Prostate gland (tissue), 2 donors: ENCODE measurements around the gene POFUT2. TPM values are rescaled to one million over a fixed set of nuclear protein-coding genes. Genes with fewer than 3 reads are reported as not detected.

Experiments
- DNase-seq: peaks from one replicate; pipeline ENCODE4 v3.0.0-alpha.2; 2019; ENCODE audit warnings: low spot score
- H3K27ac ChIP-seq, 2 donors: fragments of 200-600 bp; sonication (generic); 2 replicates each; pipeline ENCODE4 v1.5.1; 2017 to 2019
- H3K27me3 ChIP-seq: fragments of 200-600 bp; sonication (generic); replicated peaks from 2 replicates; pipeline ENCODE4 v1.5.1; 2019; ENCODE audit not compliant: insufficient read depth
- H3K36me3 ChIP-seq, 2 donors: fragments of 200-600 bp; sonication (generic); 1 replicate in 1 of 2; 2 replicates in 1 of 2; pipeline versions ENCODE4 v1.5.1 to v1.8.1; 2017 to 2019
- H3K4me1 ChIP-seq: fragments of 200-600 bp; sonication (generic); replicated peaks from 2 replicates; pipeline ENCODE4 v1.5.1; 2019
- H3K4me3 ChIP-seq, 2 donors: fragments of 200-600 bp; sonication (generic); 2 replicates each; pipeline ENCODE4 v1.5.1; 2017 to 2019
- H3K9me3 ChIP-seq: fragments of 200-600 bp; sonication (generic); 2 replicates; pipeline ENCODE4 v1.5.1; 2017
- CTCF ChIP-seq, 4 experiments: fragments of 200-600 bp in 2 of 4; fragments of 450-650 bp in 2 of 4; sonication (generic) in 2 of 4; IDR thresholded peaks; 1 replicate in 3 of 4; 2 replicates in 1 of 4; pipeline ENCODE4 v1.5.1; 2016 to 2019; ENCODE audit warnings: antibody characterized with exemption in 4 of 4, mild to moderate bottlenecking in 2 of 4, moderate library complexity in 2 of 4
- POLR2A ChIP-seq: fragments of 450-650 bp; IDR thresholded peaks from one replicate; pipeline ENCODE4 v1.6.1; 2016; ENCODE audit warnings: antibody characterized with exemption, mild to moderate bottlenecking
- POLR2AphosphoS5 ChIP-seq: sonication (generic); formaldehyde crosslinking; IDR thresholded peaks from one replicate; pipeline ENCODE4 v1.6.1; 2017; ENCODE audit warnings: antibody characterized with exemption
- WGBS: methylation state at CpG from one replicate; pipeline ENCODE4 v1.1.5; 2018; 5-methylcytosine and 5-hydroxymethylcytosine counted together
- intact Hi-C: fragments of 100-400 bp; cut with DNase I; formaldehyde crosslinking; loops from one replicate; pipeline ENCODE4 v1.14.2; 2022
- total RNA-seq, 2 donors: library from RNA; depleted of rRNA; stranded (reverse); fragments of >200 nt; gene quantifications; one replicate each; pipeline ENCODE4 v1.1.0, GENCODE V29; 2016

Gene POFUT2
- total RNA-seq, 2 donors from 2014 or later = 20.2 to 52.4 TPM

GRCh38 chr21:45326169-45326851 is 38.6 kb upstream of the POFUT2 start:
- no peak for DNase-seq
- no peak for TF ChIP-seq CTCF (IDR thresholded peaks at IDR 0.05)
- TF ChIP-seq POLR2AphosphoS5 = no peak
- TF ChIP-seq POLR2A = no peak
- intact Hi-C loops = no loop called here
- H3K4me3 ChIP-seq = no peak overlapping the region
- no peaks in the 10 kb centered on the region for H3K36me3 ChIP-seq
- no peak overlapping the region for H3K27ac ChIP-seq
- WGBS = 91% methylated on average over 25 of the region's 25 CpGs
- H3K27me3 ChIP-seq = no peaks in the 10 kb centered on the region
- H3K4me1 ChIP-seq = no peaks in the 10 kb centered on the region
- H3K9me3 ChIP-seq = no peaks in the 10 kb centered on the region

GRCh38 chr21:45325206-45326168 is 37.8 kb upstream of the POFUT2 start:
- TF ChIP-seq POLR2AphosphoS5 (no peak), POLR2A (no peak), CTCF (IDR thresholded peaks at IDR 0.05) (no peak)
- 86% methylated on average over 31 of the region's 32 CpGs for WGBS
- H3K36me3 ChIP-seq = no peaks in the 10 kb centered on the region
- no peaks in the 10 kb centered on the region for H3K9me3 ChIP-seq
- no peak overlapping the region for H3K4me3 ChIP-seq
- H3K4me1 ChIP-seq = no peaks in the 10 kb centered on the region
- no peak for DNase-seq
- intact Hi-C loops = no loop called here
- no peaks in the 10 kb centered on the region for H3K27me3 ChIP-seq
- no peak overlapping the region for H3K27ac ChIP-seq

- no peak for DNase-seq
- intact Hi-C loops = no loop called here
- WGBS = 83% methylated on average over 26 of the region's 27 CpGs
- Histone ChIP-seq H3K9me3 (no peaks in the 10 kb centered on the region), H3K4me3 (no peak overlapping the region), H3K36me3 (no peaks in the 10 kb centered on the region), H3K27me3 (no peaks in the 10 kb centered on the region), H3K4me1 (no peaks in the 10 kb centered on the region), H3K27ac (no peak overlapping the region)
- TF ChIP-seq POLR2AphosphoS5 (no peak), POLR2A (no peak), CTCF (IDR thresholded peaks at IDR 0.05) (no peak)
Observed at GRCh38 chr21:45324489-45325205, 37.0 kb upstream of the POFUT2 start.

GRCh38 chr21:45323487-45324311 is 36.0 kb upstream of the POFUT2 start:
- H3K4me1 ChIP-seq = no peaks in the 10 kb centered on the region
- no peak for DNase-seq
- WGBS = 66% methylated on average over 16 of the region's 16 CpGs

More at GRCh38 chr21:45323487-45324311, 36.0 kb upstream of the POFUT2 start:
- Histone ChIP-seq H3K36me3 (no peaks in the 10 kb centered on the region), H3K4me3 (no peak overlapping the region), H3K27ac (no peak overlapping the region), H3K27me3 (no peaks in the 10 kb centered on the region), H3K9me3 (no peaks in the 10 kb centered on the region)
- no peak for TF ChIP-seq CTCF (IDR thresholded peaks at IDR 0.05)
- TF ChIP-seq POLR2AphosphoS5 = no peak
- TF ChIP-seq POLR2A = no peak
- intact Hi-C loops = no loop called here
